ENCODE measurements around the gene TBK1. TPM values are rescaled to one million over a fixed set of nuclear protein-coding genes. Genes with fewer than 3 reads are reported as not detected.

TBK1 gene
- total and polyA plus RNA-seq, 10 of the 15 experiments (the other 5 are each of a cell fraction or from before 2014, with no cell fraction given): 13.4 to 49.3 (median 37.7) TPM

DNA sequence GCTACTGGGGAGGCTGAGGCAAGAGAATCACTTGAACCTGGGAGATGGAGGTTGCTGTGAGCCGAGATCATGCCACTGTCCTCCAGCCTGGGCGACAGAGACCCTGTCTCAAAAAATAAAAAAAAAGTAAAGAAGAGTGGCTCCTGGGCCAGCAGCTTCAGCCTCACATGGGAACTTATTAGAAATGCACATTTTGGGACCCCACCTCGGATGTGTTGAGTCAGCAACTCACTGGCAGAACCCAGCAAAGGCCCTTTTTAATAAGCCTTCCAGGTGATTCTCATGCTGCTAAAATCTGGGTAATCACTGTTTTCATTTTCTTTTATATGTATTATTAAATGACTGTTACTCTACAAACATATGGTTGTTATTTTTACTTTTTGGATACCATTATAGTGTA lies 41.6 kb downstream of the TBK1 start:
- no peaks in the 10 kb centered on the region for H3K79me2 ChIP-seq (ENCODE audit: control insufficient read depth, insufficient read depth, low read length)
- no peak overlapping the region for H3K9ac ChIP-seq (ENCODE audit: control insufficient read depth, insufficient read depth, low read length)
- in situ Hi-C loops (cut with MboI) (no loop called here), intact Hi-C loops (cut with micrococcal nuclease; ENCODE audit: unreplicated experiment) (no loop called here)
- DNase-seq (ENCODE audit: low read depth, low spot score): no peak
- CTCF ChIA-PET: no interaction called here
- POLR2A ChIA-PET: no interaction called here
- WGBS (ENCODE audit: insufficient coverage, insufficient replicate concordance, low lambda C conversion rate, missing lambda C conversion rate): 90% methylated on average over 3 of the region's 3 CpGs
- RAD21 ChIA-PET (ENCODE audit: unreplicated experiment): no interaction called here
- no peak overlapping the region for H3K27ac ChIP-seq (ENCODE audit: control insufficient read depth, insufficient read depth)
- no peaks in the 10 kb centered on the region for H3K27me3 ChIP-seq (replicated peaks in 1 of 2; ENCODE audit: control insufficient read depth in 2 of 2, insufficient read depth in 2 of 2, low read length in 1 of 2)
- TF ChIP-seq IRF4 (IDR thresholded peaks at IDR 0.05; ENCODE audit: low read depth, low read length): no peak
- TF ChIP-seq YBX1 (IDR thresholded peaks at IDR 0.05): no peak
- no peak for TF ChIP-seq RFX5 (IDR thresholded peaks at IDR 0.05; ENCODE audit: low read depth, low read length)
- TF ChIP-seq SUPT20H (IDR thresholded peaks at IDR 0.05; ENCODE audit: borderline replicate concordance, control insufficient read depth, low read depth, low read length): no peak
- no peak for TF ChIP-seq KAT2A (conservative IDR thresholded peaks at IDR 0.05; ENCODE audit: control insufficient read depth, low read depth, low read length)
- TF ChIP-seq, protein P1, sequence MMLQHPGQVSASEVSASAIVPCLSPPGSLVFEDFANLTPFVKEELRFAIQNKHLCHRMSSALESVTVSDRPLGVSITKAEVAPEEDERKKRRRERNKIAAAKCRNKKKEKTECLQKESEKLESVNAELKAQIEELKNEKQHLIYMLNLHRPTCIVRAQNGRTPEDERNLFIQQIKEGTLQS (IDR thresholded peaks at IDR 0.05; ENCODE audit: borderline replicate concordance, extremely low read depth, low read depth, low read length): no peak
- TF ChIP-seq, protein P2, sequence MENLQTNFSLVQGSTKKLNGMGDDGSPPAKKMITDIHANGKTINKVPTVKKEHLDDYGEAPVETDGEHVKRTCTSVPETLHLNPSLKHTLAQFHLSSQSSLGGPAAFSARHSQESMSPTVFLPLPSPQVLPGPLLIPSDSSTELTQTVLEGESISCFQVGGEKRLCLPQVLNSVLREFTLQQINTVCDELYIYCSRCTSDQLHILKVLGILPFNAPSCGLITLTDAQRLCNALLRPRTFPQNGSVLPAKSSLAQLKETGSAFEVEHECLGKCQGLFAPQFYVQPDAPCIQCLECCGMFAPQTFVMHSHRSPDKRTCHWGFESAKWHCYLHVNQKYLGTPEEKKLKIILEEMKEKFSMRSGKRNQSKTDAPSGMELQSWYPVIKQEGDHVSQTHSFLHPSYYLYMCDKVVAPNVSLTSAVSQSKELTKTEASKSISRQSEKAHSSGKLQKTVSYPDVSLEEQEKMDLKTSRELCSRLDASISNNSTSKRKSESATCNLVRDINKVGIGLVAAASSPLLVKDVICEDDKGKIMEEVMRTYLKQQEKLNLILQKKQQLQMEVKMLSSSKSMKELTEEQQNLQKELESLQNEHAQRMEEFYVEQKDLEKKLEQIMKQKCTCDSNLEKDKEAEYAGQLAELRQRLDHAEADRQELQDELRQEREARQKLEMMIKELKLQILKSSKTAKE (IDR thresholded peaks at IDR 0.05; ENCODE audit: low read depth, poor library complexity, severe bottlenecking): no peak
- TF ChIP-seq CBFB (IDR thresholded peaks at IDR 0.05; ENCODE audit: low read depth): no peak
- TF ChIP-seq SUZ12 (IDR thresholded peaks at IDR 0.05; ENCODE audit: unreplicated experiment): no peak
- no peak for TF ChIP-seq SIN3A (IDR thresholded peaks at IDR 0.05; ENCODE audit: low read depth, low read length)
- TF ChIP-seq POLR2A (IDR thresholded peaks at IDR 0.05; ENCODE audit: low read depth, low read length): no peak
- TF ChIP-seq, protein P3, sequence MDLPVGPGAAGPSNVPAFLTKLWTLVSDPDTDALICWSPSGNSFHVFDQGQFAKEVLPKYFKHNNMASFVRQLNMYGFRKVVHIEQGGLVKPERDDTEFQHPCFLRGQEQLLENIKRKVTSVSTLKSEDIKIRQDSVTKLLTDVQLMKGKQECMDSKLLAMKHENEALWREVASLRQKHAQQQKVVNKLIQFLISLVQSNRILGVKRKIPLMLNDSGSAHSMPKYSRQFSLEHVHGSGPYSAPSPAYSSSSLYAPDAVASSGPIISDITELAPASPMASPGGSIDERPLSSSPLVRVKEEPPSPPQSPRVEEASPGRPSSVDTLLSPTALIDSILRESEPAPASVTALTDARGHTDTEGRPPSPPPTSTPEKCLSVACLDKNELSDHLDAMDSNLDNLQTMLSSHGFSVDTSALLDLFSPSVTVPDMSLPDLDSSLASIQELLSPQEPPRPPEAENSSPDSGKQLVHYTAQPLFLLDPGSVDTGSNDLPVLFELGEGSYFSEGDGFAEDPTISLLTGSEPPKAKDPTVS (IDR thresholded peaks at IDR 0.05; ENCODE audit: low read depth, low read length): no peak
- TF ChIP-seq, protein P4, sequence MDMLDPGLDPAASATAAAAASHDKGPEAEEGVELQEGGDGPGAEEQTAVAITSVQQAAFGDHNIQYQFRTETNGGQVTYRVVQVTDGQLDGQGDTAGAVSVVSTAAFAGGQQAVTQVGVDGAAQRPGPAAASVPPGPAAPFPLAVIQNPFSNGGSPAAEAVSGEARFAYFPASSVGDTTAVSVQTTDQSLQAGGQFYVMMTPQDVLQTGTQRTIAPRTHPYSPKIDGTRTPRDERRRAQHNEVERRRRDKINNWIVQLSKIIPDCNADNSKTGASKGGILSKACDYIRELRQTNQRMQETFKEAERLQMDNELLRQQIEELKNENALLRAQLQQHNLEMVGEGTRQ (IDR thresholded peaks at IDR 0.05; ENCODE audit: borderline replicate concordance, low read depth, low read length): no peak
- TF ChIP-seq, protein P5, sequence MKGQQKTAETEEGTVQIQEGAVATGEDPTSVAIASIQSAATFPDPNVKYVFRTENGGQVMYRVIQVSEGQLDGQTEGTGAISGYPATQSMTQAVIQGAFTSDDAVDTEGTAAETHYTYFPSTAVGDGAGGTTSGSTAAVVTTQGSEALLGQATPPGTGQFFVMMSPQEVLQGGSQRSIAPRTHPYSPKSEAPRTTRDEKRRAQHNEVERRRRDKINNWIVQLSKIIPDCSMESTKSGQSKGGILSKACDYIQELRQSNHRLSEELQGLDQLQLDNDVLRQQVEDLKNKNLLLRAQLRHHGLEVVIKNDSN (IDR thresholded peaks at IDR 0.05; ENCODE audit: borderline replicate concordance, extremely low read length, insufficient read depth, low read depth, low read length): no peak
- no peak for TF ChIP-seq RAD21 (IDR thresholded peaks at IDR 0.05; ENCODE audit: insufficient read depth, low read depth, low read length)
- TF ChIP-seq BMI1 (IDR thresholded peaks at IDR 0.05; ENCODE audit: borderline replicate concordance): no peak
- TF ChIP-seq, protein P6, sequence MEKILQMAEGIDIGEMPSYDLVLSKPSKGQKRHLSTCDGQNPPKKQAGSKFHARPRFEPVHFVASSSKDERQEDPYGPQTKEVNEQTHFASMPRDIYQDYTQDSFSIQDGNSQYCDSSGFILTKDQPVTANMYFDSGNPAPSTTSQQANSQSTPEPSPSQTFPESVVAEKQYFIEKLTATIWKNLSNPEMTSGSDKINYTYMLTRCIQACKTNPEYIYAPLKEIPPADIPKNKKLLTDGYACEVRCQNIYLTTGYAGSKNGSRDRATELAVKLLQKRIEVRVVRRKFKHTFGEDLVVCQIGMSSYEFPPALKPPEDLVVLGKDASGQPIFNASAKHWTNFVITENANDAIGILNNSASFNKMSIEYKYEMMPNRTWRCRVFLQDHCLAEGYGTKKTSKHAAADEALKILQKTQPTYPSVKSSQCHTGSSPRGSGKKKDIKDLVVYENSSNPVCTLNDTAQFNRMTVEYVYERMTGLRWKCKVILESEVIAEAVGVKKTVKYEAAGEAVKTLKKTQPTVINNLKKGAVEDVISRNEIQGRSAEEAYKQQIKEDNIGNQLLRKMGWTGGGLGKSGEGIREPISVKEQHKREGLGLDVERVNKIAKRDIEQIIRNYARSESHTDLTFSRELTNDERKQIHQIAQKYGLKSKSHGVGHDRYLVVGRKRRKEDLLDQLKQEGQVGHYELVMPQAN (conservative IDR thresholded peaks at IDR 0.05): no peak
- no peak overlapping the region for H3K4me3 ChIP-seq
- peaks cover 0 to 30% of the 10 kb centered on the region in 2 experiments for H3K36me3 ChIP-seq (ENCODE audit: control insufficient read depth in 2 of 2, insufficient read depth in 2 of 2, low read length in 1 of 2)
- H4K20me1 ChIP-seq (ENCODE audit: control insufficient read depth, insufficient read depth): no peaks in the 10 kb centered on the region
- no TSS peak for BruUV-seq (replicated peaks)
- no peak for FAIRE-seq
- no peak overlapping the region for H2AFZ ChIP-seq (ENCODE audit: control insufficient read depth, low read depth, low read length)
- SMC1A ChIA-PET (ENCODE audit: uncharacterized antibody, unreplicated experiment): no interaction called here
- ATAC-seq: no peak
- H3K4me1 ChIP-seq (ENCODE audit: control insufficient read depth, insufficient read depth, low read length): no peaks in the 10 kb centered on the region
- H3K4me2 ChIP-seq (ENCODE audit: control insufficient read depth, insufficient read depth): no peak overlapping the region
- H3K9me3 ChIP-seq (replicated peaks; ENCODE audit: control insufficient read depth, insufficient read depth, low read length): no peaks in the 10 kb centered on the region

Measured in GM12878 (cell line).